H1 (cell line): ENCODE measurements around the gene GALNT17. TPM values are rescaled to one million over a fixed set of nuclear protein-coding genes. Genes with fewer than 3 reads are reported as not detected.

Source experiments
- BACH1 ChIP-seq: IDR thresholded peaks from 2 replicates; pipeline ENCODE4 v1.6.1; 2012; ENCODE audit warnings: low read length, improper control_type of control experiment
- CBX5 ChIP-seq: fragments of 300-800, 300-1000 bp; sonication (generic); IDR thresholded peaks from 2 replicates; pipeline ENCODE4 v1.7.1; 2016; ENCODE audit warnings: antibody characterized with exemption, low read length, low read depth
- CBX8 ChIP-seq: fragments of 300-800, 300-1000 bp; sonication (generic); IDR thresholded peaks from 2 replicates; pipeline ENCODE4 v1.7.1; 2016; ENCODE audit warnings: low read depth, low read length, borderline replicate concordance
- CTBP2 ChIP-seq: IDR thresholded peaks from 2 replicates; pipeline ENCODE4 v1.7.0; 2011; ENCODE audit warnings: borderline replicate concordance, mild to moderate bottlenecking, moderate library complexity, mixed read lengths, low read length; ENCODE audit not compliant: insufficient read depth, insufficient read length
- EZH2 ChIP-seq: fragments of 200-600 bp; sonication (generic); IDR thresholded peaks from 2 replicates; pipeline ENCODE4 v1.7.1; 2012; ENCODE audit warnings: low read depth, mild to moderate bottlenecking, moderate library complexity, low read length, inconsistent platforms; ENCODE audit not compliant: severe bottlenecking
- NRF1 ChIP-seq: IDR thresholded peaks from 2 replicates; pipeline ENCODE4 v1.6.1; 2011; ENCODE audit warnings: mild to moderate bottlenecking, low read depth, low read length, improper control_type of control experiment
- POU5F1 ChIP-seq: IDR thresholded peaks from 2 replicates; pipeline ENCODE4 v1.6.1; 2011; ENCODE audit warnings: low read depth, mild to moderate bottlenecking, low read length, moderate library complexity
- SAP30 ChIP-seq: fragments of 300-600 bp; sonication (generic); IDR thresholded peaks from 2 replicates; pipeline ENCODE4 v1.7.1; 2012; ENCODE audit warnings: low read length, moderate library complexity, mild to moderate bottlenecking, inconsistent platforms; ENCODE audit not compliant: insufficient read depth, insufficient replicate concordance
- SRF ChIP-seq: IDR thresholded peaks from 2 replicates; pipeline ENCODE4 v1.6.1; 2011; ENCODE audit warnings: mild to moderate bottlenecking, low read depth, low read length, moderate library complexity
- polyA plus RNA-seq, 7 experiments: library from polyadenylated mRNA; depleted of rRNA in 3 of 7; stranded (reverse) in 5 of 7; unstranded in 2 of 7; fragments of >200 nt in 5 of 7; fragments of 200-250 nt in 2 of 7; gene quantifications; 1 replicate in 5 of 7; 2 replicates in 1 of 7; 4 replicates in 1 of 7; pipeline versions ENCODE4 v1.2.1 to v1.2.3, GENCODE V29; 2011 to 2013; ENCODE audit warnings: missing spikeins in 2 of 7, mixed read lengths in 2 of 7
- total RNA-seq: library from RNA; stranded (reverse); fragmentation: NEBNext Ultra II Directional; extraction: Animal tissue kit (Norgen Biotek cat#: 25700); gene quantifications from 2 replicates; pipeline ENCODE4 v1.2.1, GENCODE V29; 2021

The GALNT17 gene
- total and polyA plus RNA-seq, 2 of the 8 experiments (the other 6 are each of a cell fraction or from before 2014, with no cell fraction given), result 37.7 to 47.0 TPM

DNA sequence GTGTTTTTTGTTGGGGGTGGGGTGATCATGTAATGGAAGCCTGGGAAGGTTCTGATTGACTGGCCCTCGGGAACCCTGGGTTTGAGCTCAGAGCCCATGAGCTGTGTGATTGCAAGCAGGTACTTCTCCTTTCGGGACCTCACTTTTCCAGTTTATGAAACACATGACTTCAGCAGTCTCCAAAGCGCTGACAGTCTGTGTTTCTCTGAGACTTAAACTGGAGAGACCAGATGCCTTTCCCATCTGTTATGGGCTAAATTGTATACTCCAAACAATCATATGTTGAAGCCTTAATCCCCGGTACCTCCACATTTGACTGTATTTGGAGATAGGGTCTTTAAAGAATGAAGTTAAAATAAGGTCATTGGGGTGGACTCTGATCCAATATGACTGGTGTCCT lies 493.6 kb downstream of the GALNT17 start (continued):
- no peak for TF ChIP-seq CBX8
- no peak for TF ChIP-seq NRF1
- TF ChIP-seq SRF, result no peak
- TF ChIP-seq CTBP2, result no peak
- no peak for TF ChIP-seq EZH2
- TF ChIP-seq SAP30, result no peak
- TF ChIP-seq BACH1, result no peak
- no peak for TF ChIP-seq POU5F1
- TF ChIP-seq CBX5, result no peak
- TF ChIP-seq, all 59 proteins: peak for 0
